IPS-NIHi7 (cell line): Measurements from ENCODE around the gene SPDYC.

Experiments used
- DNase-seq: peaks from one replicate; pipeline ENCODE4 v3.0.0; 2012; ENCODE audit warnings: mixed read lengths; ENCODE audit errors: extremely low spot score

The SPDYC gene

GRCh38 chr11:65170058-65170534, at the start of gene SPDYC:
Gene SPDYC, plus strand, starts transcription at chr11:65170233. Its CDS starts 1,125 bp downstream, at chr11:65171358.
- DNase-seq, result peak; percentile 83

GRCh38 chr11:65120831-65121230, 49.2 kb upstream of the SPDYC start:
- no peak for DNase-seq

- DNase-seq, result no peak
These were observed 48.6 kb upstream of the SPDYC start for GRCh38 chr11:65121447-65121864.

- DNase-seq, result peak; percentile 97
These were observed 48.0 kb upstream of the SPDYC start, which contains the start of the genes FAU and MRPL49 for GRCh38 chr11:65121865-65122696. Gene FAU, minus strand, starts transcription at chr11:65122134. Its CDS starts 321 bp downstream, at chr11:65121813. Gene MRPL49, plus strand, starts transcription at chr11:65122321. Its CDS starts 26 bp downstream, at chr11:65122347.

GRCh38 chr11:65124480-65125196, 45.4 kb upstream of the SPDYC start:
- no peak for DNase-seq

GRCh38 chr11:65125197-65126056, 44.6 kb upstream of the SPDYC start:
- no peak for DNase-seq

- DNase-seq, result no peak
These were observed 43.3 kb upstream of the SPDYC start for GRCh38 chr11:65126624-65127274.

- DNase-seq, result no peak
These were observed 42.4 kb upstream of the SPDYC start for GRCh38 chr11:65127473-65128181.

- DNase-seq, result no peak
These were observed 41.6 kb upstream of the SPDYC start for GRCh38 chr11:65128182-65129145.

GRCh38 chr11:65129649-65130441, 40.2 kb upstream of the SPDYC start:
- DNase-seq, result no peak

- no peak for DNase-seq
These were observed 39.2 kb upstream of the SPDYC start for GRCh38 chr11:65130631-65131416.

GRCh38 chr11:65131417-65131776, 38.6 kb upstream of the SPDYC start:
- no peak for DNase-seq

- no peak for DNase-seq
These were observed 38.2 kb upstream of the SPDYC start for GRCh38 chr11:65131895-65132237.

GRCh38 chr11:65132238-65132987, 37.6 kb upstream of the SPDYC start:
- DNase-seq, result no peak

GRCh38 chr11:65132988-65133700, 36.9 kb upstream of the SPDYC start:
- DNase-seq, result peak; percentile 70

GRCh38 chr11:65133724-65134123, 36.3 kb upstream of the SPDYC start:
- no peak for DNase-seq
